Trophoblast cell (in vitro differentiated cells and primary cell): Measurements from ENCODE around the gene OR2H1.

Experiments
- DNase-seq, 2 donors: peaks; one replicate each; pipeline ENCODE4 v3.0.0-alpha.2; 2016
- H2AFZ ChIP-seq: 2 replicates; pipeline ENCODE4 v1.6.1; 2013; ENCODE audit warnings: low read length, moderate library complexity, mild to moderate bottlenecking; ENCODE audit not compliant: insufficient read depth, poor library complexity
- H2AK5ac ChIP-seq: 2 replicates; pipeline ENCODE4 v1.6.1; 2013; ENCODE audit warnings: mild to moderate bottlenecking, low read length
- H2BK120ac ChIP-seq: 2 replicates; pipeline ENCODE4 v1.6.1; 2013; ENCODE audit warnings: low read length, mild to moderate bottlenecking, moderate library complexity; ENCODE audit not compliant: insufficient read depth, poor library complexity
- H2BK12ac ChIP-seq: 2 replicates; pipeline ENCODE4 v1.6.1; 2013; ENCODE audit warnings: mild to moderate bottlenecking, low read length, moderate library complexity
- H2BK5ac ChIP-seq: 2 replicates; pipeline ENCODE4 v1.6.1; 2013; ENCODE audit warnings: low read length, low read depth, moderate library complexity, mild to moderate bottlenecking; ENCODE audit not compliant: poor library complexity
- H3K14ac ChIP-seq: 2 replicates; pipeline ENCODE4 v1.6.1; 2013; ENCODE audit warnings: mild to moderate bottlenecking, low read length
- H3K18ac ChIP-seq: 2 replicates; pipeline ENCODE4 v1.6.1; 2013; ENCODE audit warnings: mild to moderate bottlenecking, low read length
- H3K23ac ChIP-seq: 2 replicates; pipeline ENCODE4 v1.6.1; 2013; ENCODE audit warnings: low read length
- H3K27ac ChIP-seq: 2 replicates; pipeline ENCODE4 v1.5.1; 2013; ENCODE audit warnings: low read depth, mild to moderate bottlenecking, inconsistent platforms, low read length, moderate library complexity
- H3K27me3 ChIP-seq: 2 replicates; pipeline ENCODE4 v1.6.1; 2013; ENCODE audit warnings: inconsistent platforms, mild to moderate bottlenecking, low read length, moderate library complexity; ENCODE audit not compliant: insufficient read depth
- H3K36me3 ChIP-seq, 2 experiments: 1 replicate in 1 of 2; 2 replicates in 1 of 2; pipeline ENCODE4 v1.6.1; 2013; ENCODE audit warnings: low read length in 2 of 2, mild to moderate bottlenecking in 2 of 2, moderate library complexity in 1 of 2; ENCODE audit not compliant: insufficient read depth in 2 of 2, control insufficient read depth in 1 of 2
- H3K4ac ChIP-seq: 2 replicates; pipeline ENCODE4 v1.6.1; 2013; ENCODE audit warnings: low read depth, mild to moderate bottlenecking, low read length, moderate library complexity
- H3K4me1 ChIP-seq, 2 experiments: 1 replicate in 1 of 2; 2 replicates in 1 of 2; pipeline ENCODE4 v1.6.1; 2013; ENCODE audit warnings: low read length in 2 of 2, mild to moderate bottlenecking in 2 of 2, moderate library complexity in 1 of 2; ENCODE audit not compliant: insufficient read depth in 2 of 2, control insufficient read depth in 1 of 2
- H3K4me2 ChIP-seq: 2 replicates; pipeline ENCODE4 v1.6.1; 2013; ENCODE audit warnings: inconsistent platforms, mild to moderate bottlenecking, low read length, moderate library complexity
- H3K4me3 ChIP-seq: 2 replicates; pipeline ENCODE4 v1.5.1; 2013; ENCODE audit warnings: mild to moderate bottlenecking, low read depth, low read length, inconsistent platforms
- H3K79me1 ChIP-seq: one replicate; pipeline ENCODE4 v1.6.1; 2013; ENCODE audit warnings: low read length
- H3K79me2 ChIP-seq: 2 replicates; pipeline ENCODE4 v1.6.1; 2013; ENCODE audit warnings: low read length, mild to moderate bottlenecking; ENCODE audit not compliant: control insufficient read depth, insufficient read depth, poor library complexity
- H3K9ac ChIP-seq: 2 replicates; pipeline ENCODE4 v1.6.1; 2013; ENCODE audit warnings: mild to moderate bottlenecking, low read length
- H3K9me3 ChIP-seq: 2 replicates; pipeline ENCODE4 v1.6.1; 2013; ENCODE audit warnings: low read depth, mild to moderate bottlenecking, control low read depth, inconsistent platforms, low read length; ENCODE audit not compliant: insufficient read depth
- H4K12ac ChIP-seq: 2 replicates; pipeline ENCODE4 v1.6.1; 2013; ENCODE audit warnings: low read depth, mild to moderate bottlenecking, low read length, moderate library complexity
- H4K8ac ChIP-seq: 2 replicates; pipeline ENCODE4 v1.6.1; 2013; ENCODE audit warnings: low read depth, mild to moderate bottlenecking, low read length, moderate library complexity
- H4K91ac ChIP-seq: one replicate; pipeline ENCODE4 v1.6.1; 2013; ENCODE audit warnings: low read depth, mild to moderate bottlenecking, low read length, moderate library complexity
- WGBS: extraction: QIAGEN DNeasy Blood & Tissue Kit; methylation state at CpG from one replicate; pipeline ENCODE4 v1.1.7; 2013; ENCODE audit warnings: missing lambda C conversion rate; ENCODE audit not compliant: insufficient read length, insufficient coverage; ENCODE audit errors: extremely low coverage; 5-methylcytosine and 5-hydroxymethylcytosine counted together

Gene OR2H1

DNA sequence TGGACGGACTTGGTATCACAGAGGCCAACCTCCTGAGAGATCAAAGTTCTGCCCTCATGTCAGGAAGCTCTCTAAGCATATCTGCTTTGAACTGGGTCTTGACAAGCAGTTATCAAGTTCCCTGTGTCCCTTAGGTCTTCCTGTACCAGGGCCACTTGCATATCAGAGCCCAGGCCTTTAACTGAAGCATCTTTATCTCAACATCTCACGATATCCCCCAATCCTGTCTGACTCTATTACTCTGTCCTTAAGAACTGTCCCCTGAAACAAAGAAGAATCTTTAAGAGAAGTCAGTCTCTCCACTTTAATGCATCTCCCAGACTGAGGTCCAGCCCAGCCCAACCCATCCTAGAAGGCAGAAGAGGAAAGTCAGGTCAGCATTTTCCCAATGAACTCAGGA is 22.6 kb downstream of the OR2H1 start:
- no CpG with 5 or more reads among the region's 2 CpGs for WGBS
- no peak for DNase-seq
- H3K18ac ChIP-seq = no peak overlapping the region
- no peak overlapping the region for H3K9ac ChIP-seq
- no peak overlapping the region for H2BK12ac ChIP-seq
- H3K27me3 ChIP-seq = no peaks in the 10 kb centered on the region
- H3K4me3 ChIP-seq = no peak overlapping the region
- no peak overlapping the region for H2BK5ac ChIP-seq
- no peak overlapping the region for H2AFZ ChIP-seq
- H3K4me1 ChIP-seq = no peaks in the 10 kb centered on the region
- no peaks in the 10 kb centered on the region for H3K79me1 ChIP-seq
- H3K9me3 ChIP-seq = peaks cover 5% of the 10 kb centered on the region
- H4K8ac ChIP-seq = no peak overlapping the region
- H3K36me3 ChIP-seq = no peaks in the 10 kb centered on the region
- no peak overlapping the region for H4K91ac ChIP-seq
- no peak overlapping the region for H3K4ac ChIP-seq
- no peaks in the 10 kb centered on the region for H3K79me2 ChIP-seq
- no peak overlapping the region for H4K12ac ChIP-seq
- no peak overlapping the region for H3K4me2 ChIP-seq
- H3K14ac ChIP-seq = no peak overlapping the region
- H3K27ac ChIP-seq = no peak overlapping the region
- no peak overlapping the region for H3K23ac ChIP-seq
- H2AK5ac ChIP-seq = no peak overlapping the region
- no peak overlapping the region for H2BK120ac ChIP-seq

DNA sequence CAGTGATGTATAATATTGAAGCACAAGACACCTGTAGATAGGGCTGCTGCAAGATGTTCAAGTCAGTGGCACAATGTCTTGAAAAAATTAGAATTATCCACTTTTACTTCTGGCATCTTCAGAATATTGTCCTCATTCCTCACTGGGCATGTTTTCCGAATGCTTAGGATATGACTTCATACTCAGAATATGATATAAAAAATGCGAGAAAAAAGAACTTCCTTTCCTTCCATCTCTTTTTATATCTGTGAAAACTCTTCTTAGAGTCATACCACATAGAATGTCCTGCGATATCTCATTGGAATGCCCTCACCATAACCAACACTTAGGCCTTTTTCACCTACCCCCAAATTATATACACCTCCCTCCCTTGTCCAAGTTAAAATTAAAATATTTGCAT is 26.2 kb downstream of the OR2H1 start:
- Histone ChIP-seq H4K8ac (no peak overlapping the region), H3K9me3 (no peaks in the 10 kb centered on the region), H4K91ac (no peak overlapping the region), H3K4ac (no peak overlapping the region), H3K14ac (no peak overlapping the region), H3K4me3 (no peak overlapping the region), H3K4me2 (no peak overlapping the region), H2BK5ac (no peak overlapping the region), H2BK120ac (no peak overlapping the region), H3K27ac (no peak overlapping the region), H3K36me3 (no peaks in the 10 kb centered on the region), H3K9ac (no peak overlapping the region), H4K12ac (no peak overlapping the region), H3K4me1 (no peaks in the 10 kb centered on the region), H3K18ac (no peak overlapping the region), H3K27me3 (no peaks in the 10 kb centered on the region), H3K79me2 (no peaks in the 10 kb centered on the region), H3K79me1 (no peaks in the 10 kb centered on the region), H2AK5ac (no peak overlapping the region), H2BK12ac (no peak overlapping the region), H2AFZ (no peak overlapping the region), H3K23ac (no peak overlapping the region)
- DNase-seq = no peak
- no CpG with 5 or more reads among the region's 3 CpGs for WGBS

- H3K4me2 ChIP-seq = no peak overlapping the region
- H4K12ac ChIP-seq = no peak overlapping the region
- H3K9ac ChIP-seq = no peak overlapping the region
- H2AFZ ChIP-seq = no peak overlapping the region
- no peak for DNase-seq
- no peak overlapping the region for H3K27ac ChIP-seq
- no peak overlapping the region for H4K91ac ChIP-seq
- H3K4me3 ChIP-seq = no peak overlapping the region
- no peaks in the 10 kb centered on the region for H3K4me1 ChIP-seq
- no peak overlapping the region for H2BK12ac ChIP-seq
- no CpG with 5 or more reads among the region's 1 CpG for WGBS
- H3K36me3 ChIP-seq = no peaks in the 10 kb centered on the region
- no peak overlapping the region for H4K8ac ChIP-seq
- no peaks in the 10 kb centered on the region for H3K9me3 ChIP-seq
- H3K23ac ChIP-seq = no peak overlapping the region
- no peak overlapping the region for H3K14ac ChIP-seq
- no peak overlapping the region for H2BK120ac ChIP-seq
- H3K27me3 ChIP-seq = no peaks in the 10 kb centered on the region
- H3K79me2 ChIP-seq = no peaks in the 10 kb centered on the region
- H3K4ac ChIP-seq = no peak overlapping the region
- no peak overlapping the region for H3K18ac ChIP-seq
- H2BK5ac ChIP-seq = no peak overlapping the region
- H2AK5ac ChIP-seq = no peak overlapping the region
- no peaks in the 10 kb centered on the region for H3K79me1 ChIP-seq
Observed at GRCh38 chr6:29483735-29484134, 26.8 kb downstream of the OR2H1 start.

DNA sequence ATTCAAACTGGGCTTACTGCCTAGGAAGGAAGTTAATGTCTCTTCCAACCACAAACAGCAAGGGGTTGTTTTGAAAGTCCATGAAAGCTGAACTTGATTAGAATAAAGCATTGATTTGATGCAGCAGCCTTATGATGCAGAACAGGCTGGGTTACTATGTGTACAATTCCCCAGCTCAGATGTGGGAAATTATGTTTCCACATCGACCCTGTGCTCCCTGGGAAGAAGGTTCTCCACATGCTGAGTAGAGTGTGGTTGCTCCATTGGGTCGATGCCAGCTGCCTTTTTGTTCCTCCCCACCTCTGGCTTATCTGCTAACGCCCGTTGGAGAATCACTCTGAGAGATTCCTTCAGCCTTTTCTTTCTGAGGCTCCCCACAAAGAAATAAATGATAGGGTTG is 29.6 kb downstream of the OR2H1 start:
- H2BK120ac ChIP-seq = no peak overlapping the region
- no peak overlapping the region for H3K23ac ChIP-seq
- no peak overlapping the region for H4K12ac ChIP-seq
- WGBS = no CpG with 5 or more reads among the region's 4 CpGs
- no peak overlapping the region for H3K27ac ChIP-seq
- H3K9me3 ChIP-seq = peaks cover 2% of the 10 kb centered on the region
- no peaks in the 10 kb centered on the region for H3K4me1 ChIP-seq
- H3K9ac ChIP-seq = no peak overlapping the region
- H2AFZ ChIP-seq = no peak overlapping the region
- H2BK12ac ChIP-seq = no peak overlapping the region
- no peaks in the 10 kb centered on the region for H3K27me3 ChIP-seq
- H3K4me2 ChIP-seq = no peak overlapping the region
- H2AK5ac ChIP-seq = no peak overlapping the region
- H3K79me1 ChIP-seq = no peaks in the 10 kb centered on the region
- no peak overlapping the region for H3K4ac ChIP-seq
- H3K36me3 ChIP-seq = no peaks in the 10 kb centered on the region
- H3K14ac ChIP-seq = no peak overlapping the region
- no peak overlapping the region for H4K8ac ChIP-seq
- no peak overlapping the region for H3K4me3 ChIP-seq
- no peak overlapping the region for H3K18ac ChIP-seq
- no peaks in the 10 kb centered on the region for H3K79me2 ChIP-seq
- no peak overlapping the region for H2BK5ac ChIP-seq
- no peak overlapping the region for H4K91ac ChIP-seq
- DNase-seq = no peak
